Calu3 (cell line): ENCODE results near the gene COPB2. TPM values are rescaled to one million over a fixed set of nuclear protein-coding genes. Genes with fewer than 3 reads are reported as not detected.

ENCODE experiments used
- BruUV-seq: library from RNA; stranded (reverse); fragments of 400-500 nt; replicated peaks from 2 replicates; lab custom pipeline; 2021; lab: Mats Ljungman, UMichigan
- CTCF ChIA-PET: fragments of 300-600 bp; sonication (Branson Sonifier 250); formaldehyde crosslinking; loops from one replicate; lab custom pipeline; 2022; ENCODE audit warnings: antibody characterized with exemption; lab: Charles Lee
- DNase-seq: peaks from one replicate; pipeline ENCODE4 v3.0.0; 2022
- H3K27ac Mint-ChIP-seq: one replicate; pipeline ENCODE4 v1.8.0; 2022; ENCODE audit warnings: mixed read lengths; ENCODE audit not compliant: unreplicated experiment
- H3K27me3 Mint-ChIP-seq: one replicate; pipeline ENCODE4 v1.8.0; 2022; ENCODE audit warnings: mixed read lengths; ENCODE audit not compliant: unreplicated experiment
- H3K36me3 Mint-ChIP-seq: one replicate; pipeline ENCODE4 v1.8.0; 2022; ENCODE audit warnings: mild to moderate bottlenecking, moderate library complexity, mixed read lengths; ENCODE audit not compliant: insufficient read depth, unreplicated experiment
- H3K4me1 Mint-ChIP-seq: one replicate; pipeline ENCODE4 v1.8.0; 2022; ENCODE audit warnings: mild to moderate bottlenecking, low read depth, mixed read lengths; ENCODE audit not compliant: unreplicated experiment
- H3K4me3 Mint-ChIP-seq: one replicate; pipeline ENCODE4 v1.8.0; 2022; ENCODE audit warnings: mild to moderate bottlenecking, low read depth, moderate library complexity, mixed read lengths; ENCODE audit not compliant: unreplicated experiment
- H3K9me3 Mint-ChIP-seq: one replicate; pipeline ENCODE4 v1.8.0; 2022; ENCODE audit warnings: low read depth, mixed read lengths; ENCODE audit not compliant: unreplicated experiment
- intact Hi-C: fragments of 100-400 bp; cut with micrococcal nuclease; formaldehyde crosslinking; loops from one replicate; pipeline ENCODE4 v1.10.0; 2022; ENCODE audit not compliant: unreplicated experiment
- total RNA-seq: library from RNA; stranded (reverse); gene quantifications from 2 replicates; pipeline ENCODE4 v1.2.3, GENCODE V29; 2022
- TF ChIP-seq, protein P1 (sequence below): fragments of 200-600 bp; IDR thresholded peaks from one replicate; pipeline ENCODE4 v1.8.0; 2022; ENCODE audit warnings: antibody characterized with exemption; ENCODE audit not compliant: unreplicated experiment

Gene COPB2
- total RNA-seq, 1 experiment from 2014 or later = 223 TPM

DNA sequence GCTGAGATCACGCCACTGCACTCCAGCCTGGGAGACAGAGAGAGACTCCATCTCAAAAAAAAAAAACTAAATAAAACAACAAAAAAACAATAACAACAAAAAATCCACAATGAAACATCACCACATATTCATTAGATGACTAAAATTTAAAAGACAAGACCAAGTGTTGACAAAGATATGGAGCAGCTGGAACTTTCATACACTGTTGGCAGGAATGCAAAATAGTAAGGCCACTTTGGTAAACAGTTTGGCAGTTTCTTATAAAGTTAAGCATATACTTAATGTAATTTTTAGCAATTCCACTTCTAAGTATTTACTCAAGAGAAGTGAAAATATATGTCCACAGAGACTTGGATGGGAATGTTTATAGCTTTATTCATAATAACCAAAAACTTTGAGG lies 43.6 kb upstream of the COPB2 start:
- Mint-ChIP-seq H3K9me3 (no peaks in the 10 kb centered on the region), H3K27me3 (no peaks in the 10 kb centered on the region), H3K36me3 (no peaks in the 10 kb centered on the region), H3K4me1 (peaks cover 11% of the 10 kb centered on the region), H3K4me3 (no peak overlapping the region), H3K27ac (no peak overlapping the region)
- TF ChIP-seq, protein P1, sequence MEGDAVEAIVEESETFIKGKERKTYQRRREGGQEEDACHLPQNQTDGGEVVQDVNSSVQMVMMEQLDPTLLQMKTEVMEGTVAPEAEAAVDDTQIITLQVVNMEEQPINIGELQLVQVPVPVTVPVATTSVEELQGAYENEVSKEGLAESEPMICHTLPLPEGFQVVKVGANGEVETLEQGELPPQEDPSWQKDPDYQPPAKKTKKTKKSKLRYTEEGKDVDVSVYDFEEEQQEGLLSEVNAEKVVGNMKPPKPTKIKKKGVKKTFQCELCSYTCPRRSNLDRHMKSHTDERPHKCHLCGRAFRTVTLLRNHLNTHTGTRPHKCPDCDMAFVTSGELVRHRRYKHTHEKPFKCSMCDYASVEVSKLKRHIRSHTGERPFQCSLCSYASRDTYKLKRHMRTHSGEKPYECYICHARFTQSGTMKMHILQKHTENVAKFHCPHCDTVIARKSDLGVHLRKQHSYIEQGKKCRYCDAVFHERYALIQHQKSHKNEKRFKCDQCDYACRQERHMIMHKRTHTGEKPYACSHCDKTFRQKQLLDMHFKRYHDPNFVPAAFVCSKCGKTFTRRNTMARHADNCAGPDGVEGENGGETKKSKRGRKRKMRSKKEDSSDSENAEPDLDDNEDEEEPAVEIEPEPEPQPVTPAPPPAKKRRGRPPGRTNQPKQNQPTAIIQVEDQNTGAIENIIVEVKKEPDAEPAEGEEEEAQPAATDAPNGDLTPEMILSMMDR = no peak
- intact Hi-C loops = loop anchor here (5.0 kb wide), 1 partner anchor 244 kb away; the partner anchor contains the start of gene NMNAT3
- CTCF ChIA-PET = interaction anchor here (0.8 to 1.8 kb wide), 2 partner anchors 8 to 129 kb away, joined by 4 read pairs; no protein-coding TSS in a partner anchor
- no TSS peak for BruUV-seq
- DNase-seq = no peak

DNA sequence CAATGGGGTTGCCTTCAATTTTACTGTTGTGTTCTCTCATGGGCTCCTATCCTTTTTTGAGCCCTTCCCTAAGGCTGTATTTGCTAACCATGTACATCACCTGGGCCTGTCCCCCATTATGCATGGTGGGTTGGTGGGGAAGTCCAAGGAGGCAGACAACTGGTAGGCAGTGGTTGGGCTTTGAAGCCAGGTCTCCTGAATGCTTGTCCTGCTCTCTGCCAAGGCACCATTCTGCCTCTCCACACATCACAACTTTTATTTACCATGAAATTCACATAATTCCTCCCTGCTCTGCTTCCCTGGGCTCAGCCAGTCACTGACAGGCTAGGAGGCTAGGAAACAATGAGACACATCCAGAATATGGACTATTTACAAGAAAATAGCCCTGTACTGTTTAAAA lies 41.0 kb upstream of the COPB2 start:
- Mint-ChIP-seq H3K36me3 (peaks cover 5% of the 10 kb centered on the region), H3K4me1 (peaks cover 11% of the 10 kb centered on the region), H3K4me3 (no peak overlapping the region), H3K27ac (no peak overlapping the region), H3K27me3 (no peaks in the 10 kb centered on the region), H3K9me3 (no peaks in the 10 kb centered on the region)
- no peak for DNase-seq
- BruUV-seq = no TSS peak
- intact Hi-C loops = loop anchor here (5.0 kb wide), 1 partner anchor 247 kb away; the partner anchor contains the start of gene NMNAT3
- CTCF ChIA-PET = no interaction called here
- TF ChIP-seq, protein P1 = no peak

DNA sequence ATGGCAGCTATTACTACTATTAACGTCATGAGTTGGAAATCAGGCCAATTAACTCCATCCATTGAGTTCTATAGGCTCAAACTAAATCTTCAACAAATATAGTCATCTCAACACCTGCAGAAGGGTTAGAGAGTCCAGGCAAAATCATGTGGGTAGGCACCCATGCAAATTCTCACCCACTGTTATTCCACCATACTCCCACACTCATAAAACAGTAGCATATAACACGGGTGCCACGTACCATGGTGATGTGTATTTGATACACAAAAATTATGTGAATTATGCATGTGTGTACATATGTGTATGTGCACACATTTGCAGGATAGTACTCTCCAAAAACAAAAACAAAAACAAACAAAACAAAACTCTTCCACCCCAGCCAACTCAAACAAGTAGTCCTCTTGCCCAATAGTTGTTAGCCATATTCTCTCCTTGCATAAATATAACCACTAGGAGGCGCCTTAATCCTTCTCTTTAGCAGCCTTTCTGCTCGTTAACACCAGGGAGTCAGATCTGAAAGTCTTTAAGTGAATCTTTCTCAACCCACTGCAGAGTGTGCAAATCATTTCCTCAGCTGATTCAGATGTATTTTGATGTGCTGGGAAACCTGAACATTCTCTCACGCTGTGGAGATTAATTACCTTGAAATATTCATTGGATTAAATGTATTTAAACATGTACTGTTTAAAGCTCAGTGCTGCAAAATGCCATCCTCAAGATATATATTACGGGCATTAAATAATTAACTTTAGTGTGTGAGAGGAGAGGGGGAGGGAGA lies 38.0 kb upstream of the COPB2 start:
- Mint-ChIP-seq H3K27me3 (no peaks in the 10 kb centered on the region), H3K9me3 (no peaks in the 10 kb centered on the region), H3K27ac (no peak overlapping the region), H3K4me1 (no peaks in the 10 kb centered on the region), H3K4me3 (no peak overlapping the region), H3K36me3 (peaks cover 5% of the 10 kb centered on the region)
- peak; percentile 73 for DNase-seq
- no TSS peak for BruUV-seq
- intact Hi-C loops = loop anchor here (1.0 to 5.0 kb wide), 4 partner anchors 80 to 202 kb away; no protein-coding TSS in a partner anchor
- TF ChIP-seq, protein P1 = peak; percentile 83
- CTCF ChIA-PET = interaction anchor here (0.5 to 2.9 kb wide), 13 partner anchors 30 to 510 kb away, joined by 3 to 16 read pairs (median 4); partner anchors contain the start of gene NMNAT3

DNA sequence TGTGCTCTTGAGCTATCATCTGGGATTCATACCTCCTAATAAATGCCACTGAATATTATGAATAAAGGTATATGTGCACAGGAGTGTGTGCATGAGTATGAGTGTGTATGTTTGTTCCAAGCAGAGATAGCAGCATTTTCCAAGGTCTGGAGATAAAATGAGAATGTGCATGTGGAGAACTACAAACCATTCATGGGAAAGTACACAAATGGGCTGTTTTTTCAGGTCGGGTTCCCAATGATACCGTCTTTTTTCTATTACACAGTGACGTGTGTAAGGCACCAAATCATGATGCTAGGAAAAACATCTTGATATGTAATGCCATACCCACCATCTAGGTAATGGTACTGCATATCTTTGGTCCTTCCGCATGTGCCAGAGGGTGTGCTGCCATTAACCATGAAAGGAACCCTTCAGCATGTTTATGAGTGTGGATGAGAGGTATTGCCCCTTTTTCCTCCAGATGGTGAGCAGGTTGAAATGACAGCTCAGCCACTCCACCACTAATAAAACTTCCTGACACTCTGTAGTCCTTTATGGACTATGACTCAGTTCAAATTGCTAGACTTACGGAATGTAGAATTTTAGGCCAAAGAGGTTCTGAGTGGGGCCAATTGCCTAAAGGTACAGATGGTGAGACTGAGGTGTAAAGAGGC lies 36.4 kb upstream of the COPB2 start:
- no peak for DNase-seq
- TF ChIP-seq, protein P1 = no peak
- no TSS peak for BruUV-seq

More for the DNA sequence above, 36.4 kb upstream of the COPB2 start:
- Mint-ChIP-seq H3K4me3 (no peak overlapping the region), H3K27me3 (no peaks in the 10 kb centered on the region), H3K4me1 (no peaks in the 10 kb centered on the region), H3K9me3 (no peaks in the 10 kb centered on the region), H3K36me3 (peaks cover 5% of the 10 kb centered on the region), H3K27ac (no peak overlapping the region)
- intact Hi-C loops = loop anchor here (5.0 kb wide), 1 partner anchor 81 kb away; no protein-coding TSS in a partner anchor
- CTCF ChIA-PET = interaction anchor here (0.9 to 2.9 kb wide), 3 partner anchors 7 to 138 kb away, joined by 4 to 9 read pairs (median 4); no protein-coding TSS in a partner anchor
